Embryonic facial prominence (tissue), 1 donor: Measurements from ENCODE around the gene CANX.

ENCODE experiments used
- DNase-seq: peaks from one replicate; pipeline ENCODE4 v3.0.0-alpha.2; 2016; ENCODE audit errors: extremely low spot score

The CANX gene

GRCh38 chr5:179774442-179774841 lies 75.7 kb downstream of the CANX start:
- no peak for DNase-seq

DNA sequence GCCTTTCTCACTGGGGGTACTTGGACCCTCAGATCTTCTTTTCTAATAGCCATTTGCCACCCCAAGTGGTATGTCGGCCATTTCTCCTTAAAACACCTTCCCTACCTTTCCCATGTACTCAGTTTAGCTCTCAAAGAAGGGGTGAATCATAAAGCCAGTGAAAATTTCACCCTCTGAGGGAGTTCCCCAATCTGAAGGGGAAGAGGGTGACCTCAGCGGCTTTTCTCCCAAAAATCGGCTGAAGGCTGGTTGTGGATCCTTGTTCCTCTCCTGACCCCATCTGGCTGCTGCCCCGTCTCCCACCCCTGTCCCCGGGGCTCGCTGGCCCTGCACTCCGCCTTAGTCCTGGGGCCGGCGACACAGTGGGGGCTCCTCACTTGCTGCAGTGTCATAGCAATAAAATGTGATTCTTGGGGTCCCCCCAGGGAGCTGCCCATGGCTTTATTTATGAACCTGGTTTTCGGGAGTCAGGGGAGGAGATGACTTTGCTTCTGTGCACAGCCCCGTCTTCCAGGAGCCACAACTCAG lies 77.7 kb downstream of the CANX start:
- DNase-seq: no peak

- DNase-seq: no peak
Measured at GRCh38 chr5:179777456-179777855, 78.7 kb downstream of the CANX start.

- no peak for DNase-seq
Measured at GRCh38 chr5:179777909-179778308, 79.1 kb downstream of the CANX start.

- DNase-seq: no peak
Measured at GRCh38 chr5:179778591-179778990, 79.8 kb downstream of the CANX start.

GRCh38 chr5:179779826-179780225 lies 81.1 kb downstream of the CANX start:
- no peak for DNase-seq

DNA sequence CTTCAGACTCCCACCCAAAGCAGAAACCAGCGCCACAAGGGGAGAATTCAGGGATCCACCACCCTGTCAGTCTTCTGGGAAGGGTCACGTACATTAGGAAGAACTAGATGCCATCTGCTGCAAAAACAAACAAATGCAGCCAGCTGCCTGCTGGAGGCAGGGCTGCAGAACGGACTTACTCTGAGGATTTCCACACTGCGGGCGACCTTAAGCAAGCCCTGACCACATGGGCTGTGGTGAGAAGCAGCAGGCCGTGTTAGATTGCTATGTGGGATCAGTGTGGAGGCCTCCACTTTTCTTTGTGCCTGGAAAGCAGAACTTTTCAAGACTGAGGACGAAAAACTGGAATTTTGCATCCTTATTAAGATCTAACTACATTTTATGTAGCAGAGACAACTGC lies 81.6 kb downstream of the CANX start:
- DNase-seq: no peak
